HepG2 (cell line): ENCODE measurements around the gene RPL31. TPM values are rescaled to one million over a fixed set of nuclear protein-coding genes. Genes with fewer than 3 reads are reported as not detected.
A peak's percentile ranks its signal among the peaks of the same experiment; 100 is the strongest.

Source experiments
- BORCS8-MEF2B ChIP-seq: sonication (generic); formaldehyde crosslinking; IDR thresholded peaks from 2 replicates; pipeline ENCODE4 v1.8.0; 2022; ENCODE audit warnings: mild to moderate bottlenecking, missing genetic modification reagents
- CSRNP1 ChIP-seq: sonication (generic); formaldehyde crosslinking; IDR thresholded peaks from 2 replicates; pipeline ENCODE4 v1.8.1; 2023; ENCODE audit warnings: mild to moderate bottlenecking, missing genetic modification reagents
- HDAC2 ChIP-seq: sonication (generic); formaldehyde crosslinking; IDR thresholded peaks from 2 replicates; pipeline ENCODE4 v1.4.0; 2020; ENCODE audit warnings: missing genetic modification reagents
- HNF4G ChIP-seq, 2 experiments: sonication (generic) in 1 of 2; formaldehyde crosslinking in 1 of 2; IDR thresholded peaks; 2 replicates each; pipeline versions ENCODE4 v1.4.0 to v1.6.1; 2011 to 2020; ENCODE audit warnings: borderline replicate concordance in 2 of 2, low read depth in 2 of 2, mild to moderate bottlenecking in 2 of 2, low read length in 1 of 2, missing genetic modification reagents in 1 of 2, moderate library complexity in 1 of 2
- IKZF1 ChIP-seq: fragments of 450-650 bp; IDR thresholded peaks from 2 replicates; pipeline ENCODE4 v1.7.1; 2016
- RBM22 ChIP-seq: fragments of 200-400 bp; formaldehyde crosslinking; optimal IDR thresholded peaks from 2 replicates; pipeline ENCODE3; 2017; ENCODE audit warnings: mild to moderate bottlenecking, low read length, moderate library complexity
- RFXAP ChIP-seq: sonication (generic); formaldehyde crosslinking; IDR thresholded peaks from 2 replicates; pipeline ENCODE4 v1.4.0; 2020; ENCODE audit warnings: missing genetic modification reagents, borderline replicate concordance
- RXRA ChIP-seq: sonication (generic); formaldehyde crosslinking; IDR thresholded peaks from 2 replicates; pipeline ENCODE4 v1.5.1; 2020; ENCODE audit warnings: missing genetic modification reagents
- SP140L ChIP-seq: sonication (generic); formaldehyde crosslinking; IDR thresholded peaks from 2 replicates; pipeline ENCODE4 v1.4.0; 2020; ENCODE audit warnings: missing genetic modification reagents, borderline replicate concordance
- ZBTB2 ChIP-seq: sonication (generic); formaldehyde crosslinking; IDR thresholded peaks from 2 replicates; pipeline ENCODE4 v1.8.0; 2022; ENCODE audit warnings: low read depth, missing genetic modification reagents
- ZBTB20 ChIP-seq: sonication (generic); formaldehyde crosslinking; IDR thresholded peaks from 2 replicates; pipeline ENCODE4 v1.8.1; 2023; ENCODE audit warnings: missing genetic modification reagents, low read depth, mild to moderate bottlenecking, borderline replicate concordance
- ZC3H13 ChIP-seq: sonication (generic); formaldehyde crosslinking; IDR thresholded peaks from 2 replicates; pipeline ENCODE4 v1.8.1; 2023; ENCODE audit warnings: mild to moderate bottlenecking, missing genetic modification reagents, moderate library complexity
- ZNF230 ChIP-seq: sonication (generic); formaldehyde crosslinking; IDR thresholded peaks from 2 replicates; pipeline ENCODE4 v1.4.0; 2020; ENCODE audit warnings: mild to moderate bottlenecking, missing genetic modification reagents
- ZNF234 ChIP-seq: sonication (generic); formaldehyde crosslinking; conservative IDR thresholded peaks from 2 replicates; pipeline ENCODE4 v1.5.1; 2020; ENCODE audit warnings: mild to moderate bottlenecking, missing genetic modification reagents
- ZNF496 ChIP-seq: sonication (generic); formaldehyde crosslinking; IDR thresholded peaks from 2 replicates; pipeline ENCODE4 v1.8.1; 2023; ENCODE audit warnings: mild to moderate bottlenecking, moderate library complexity, missing genetic modification reagents; ENCODE audit not compliant: insufficient replicate concordance
- ZNF562 ChIP-seq: sonication (generic); formaldehyde crosslinking; IDR thresholded peaks from 2 replicates; pipeline ENCODE4 v1.8.0; 2022; ENCODE audit warnings: missing genetic modification reagents, borderline replicate concordance
- ZNF746 ChIP-seq: sonication (generic); formaldehyde crosslinking; IDR thresholded peaks from 2 replicates; pipeline ENCODE4 v1.8.0; 2022; ENCODE audit warnings: mild to moderate bottlenecking, missing genetic modification reagents
- polyA plus RNA-seq, 8 experiments: library from polyadenylated mRNA; depleted of rRNA in 3 of 8; stranded (reverse) in 7 of 8; unstranded in 1 of 8; fragments of >200 nt; fragmentation: Illumina TruSeq in 4 of 8; extraction: Trizol in 4 of 8; gene quantifications; 2 replicates each; pipeline versions ENCODE4 v1.2.1 to v1.2.3, GENCODE V29; 2011 to 2016; ENCODE audit warnings: low read depth in 4 of 8, missing spikeins in 1 of 8, mixed read lengths in 1 of 8; ENCODE audit not compliant: insufficient read depth in 1 of 8
- total RNA-seq, 5 experiments: library from RNA; depleted of rRNA; stranded (reverse); fragments of >200 nt; fragmentation: Illumina TruSeq; extraction: Trizol; gene quantifications; 2 replicates each; pipeline ENCODE4 v1.2.3, GENCODE V29; 2016; ENCODE audit warnings: low read depth in 1 of 5
- TF ChIP-seq, protein P1 (sequence below): sonication (generic); formaldehyde crosslinking; IDR thresholded peaks from 2 replicates; pipeline ENCODE4 v1.8.1; 2022; ENCODE audit warnings: mild to moderate bottlenecking, missing genetic modification reagents
- TF ChIP-seq, protein P2 (sequence below): sonication (generic); formaldehyde crosslinking; IDR thresholded peaks from 2 replicates; pipeline ENCODE4 v1.5.1; 2020; ENCODE audit warnings: missing genetic modification reagents, mild to moderate bottlenecking, borderline replicate concordance
- TF ChIP-seq, protein P3 (sequence below): sonication (generic); formaldehyde crosslinking; IDR thresholded peaks from 2 replicates; pipeline ENCODE4 v1.5.0; 2020; ENCODE audit warnings: mild to moderate bottlenecking, missing genetic modification reagents
- TF ChIP-seq, protein P4 (sequence below): IDR thresholded peaks from 2 replicates; pipeline ENCODE4 v1.6.1; 2016

The RPL31 gene
- total and polyA plus RNA-seq, 2 of the 13 experiments (the other 11 are each of a cell fraction or from before 2014, with no cell fraction given) = 3,331 to 3,582 TPM

- TF ChIP-seq SP140L (CRISPR knock-in tag) (no peak), IKZF1 (no peak), ZNF562 (no peak), HDAC2 (CRISPR knock-in tag) (peak; percentile 32; the same call in 1 of the 2 replicates), ZNF746 (CRISPR knock-in tag) (no peak), RFXAP (CRISPR knock-in tag) (no peak), ZNF234 (CRISPR knock-in tag) (no peak), RBM22 (peak; percentile 92), BORCS8-MEF2B (CRISPR knock-in tag) (no peak), ZNF496 (CRISPR knock-in tag) (no peak), ZC3H13 (peak; percentile 83), CSRNP1 (no peak), ZBTB20 (CRISPR knock-in tag) (no peak), ZNF230 (CRISPR knock-in tag) (no peak), RXRA (CRISPR knock-in tag) (no peak), ZBTB2 (peak; percentile 24; the same call in 1 of the 2 replicates), HNF4G (IDR thresholded peaks at IDR 0.05; ENCODE audit: borderline replicate concordance, low read depth, low read length) (no peak), HNF4G (CRISPR knock-in tag; IDR thresholded peaks at IDR 0.05; ENCODE audit: borderline replicate concordance, low read depth) (no peak)
- TF ChIP-seq, protein P1, sequence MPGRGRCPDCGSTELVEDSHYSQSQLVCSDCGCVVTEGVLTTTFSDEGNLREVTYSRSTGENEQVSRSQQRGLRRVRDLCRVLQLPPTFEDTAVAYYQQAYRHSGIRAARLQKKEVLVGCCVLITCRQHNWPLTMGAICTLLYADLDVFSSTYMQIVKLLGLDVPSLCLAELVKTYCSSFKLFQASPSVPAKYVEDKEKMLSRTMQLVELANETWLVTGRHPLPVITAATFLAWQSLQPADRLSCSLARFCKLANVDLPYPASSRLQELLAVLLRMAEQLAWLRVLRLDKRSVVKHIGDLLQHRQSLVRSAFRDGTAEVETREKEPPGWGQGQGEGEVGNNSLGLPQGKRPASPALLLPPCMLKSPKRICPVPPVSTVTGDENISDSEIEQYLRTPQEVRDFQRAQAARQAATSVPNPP (CRISPR knock-in tag) = 0 out of 2 replicates have a peak, but pooled peaks have one; percentile 49
- TF ChIP-seq, protein P2, sequence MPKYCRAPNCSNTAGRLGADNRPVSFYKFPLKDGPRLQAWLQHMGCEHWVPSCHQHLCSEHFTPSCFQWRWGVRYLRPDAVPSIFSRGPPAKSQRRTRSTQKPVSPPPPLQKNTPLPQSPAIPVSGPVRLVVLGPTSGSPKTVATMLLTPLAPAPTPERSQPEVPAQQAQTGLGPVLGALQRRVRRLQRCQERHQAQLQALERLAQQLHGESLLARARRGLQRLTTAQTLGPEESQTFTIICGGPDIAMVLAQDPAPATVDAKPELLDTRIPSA (CRISPR knock-in tag) = no peak
- TF ChIP-seq, protein P3, sequence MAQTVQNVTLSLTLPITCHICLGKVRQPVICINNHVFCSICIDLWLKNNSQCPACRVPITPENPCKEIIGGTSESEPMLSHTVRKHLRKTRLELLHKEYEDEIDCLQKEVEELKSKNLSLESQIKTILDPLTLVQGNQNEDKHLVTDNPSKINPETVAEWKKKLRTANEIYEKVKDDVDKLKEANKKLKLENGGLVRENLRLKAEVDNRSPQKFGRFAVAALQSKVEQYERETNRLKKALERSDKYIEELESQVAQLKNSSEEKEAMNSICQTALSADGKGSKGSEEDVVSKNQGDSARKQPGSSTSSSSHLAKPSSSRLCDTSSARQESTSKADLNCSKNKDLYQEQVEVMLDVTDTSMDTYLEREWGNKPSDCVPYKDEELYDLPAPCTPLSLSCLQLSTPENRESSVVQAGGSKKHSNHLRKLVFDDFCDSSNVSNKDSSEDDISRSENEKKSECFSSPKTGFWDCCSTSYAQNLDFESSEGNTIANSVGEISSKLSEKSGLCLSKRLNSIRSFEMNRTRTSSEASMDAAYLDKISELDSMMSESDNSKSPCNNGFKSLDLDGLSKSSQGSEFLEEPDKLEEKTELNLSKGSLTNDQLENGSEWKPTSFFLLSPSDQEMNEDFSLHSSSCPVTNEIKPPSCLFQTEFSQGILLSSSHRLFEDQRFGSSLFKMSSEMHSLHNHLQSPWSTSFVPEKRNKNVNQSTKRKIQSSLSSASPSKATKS (CRISPR knock-in tag) = no peak
- TF ChIP-seq, protein P4, sequence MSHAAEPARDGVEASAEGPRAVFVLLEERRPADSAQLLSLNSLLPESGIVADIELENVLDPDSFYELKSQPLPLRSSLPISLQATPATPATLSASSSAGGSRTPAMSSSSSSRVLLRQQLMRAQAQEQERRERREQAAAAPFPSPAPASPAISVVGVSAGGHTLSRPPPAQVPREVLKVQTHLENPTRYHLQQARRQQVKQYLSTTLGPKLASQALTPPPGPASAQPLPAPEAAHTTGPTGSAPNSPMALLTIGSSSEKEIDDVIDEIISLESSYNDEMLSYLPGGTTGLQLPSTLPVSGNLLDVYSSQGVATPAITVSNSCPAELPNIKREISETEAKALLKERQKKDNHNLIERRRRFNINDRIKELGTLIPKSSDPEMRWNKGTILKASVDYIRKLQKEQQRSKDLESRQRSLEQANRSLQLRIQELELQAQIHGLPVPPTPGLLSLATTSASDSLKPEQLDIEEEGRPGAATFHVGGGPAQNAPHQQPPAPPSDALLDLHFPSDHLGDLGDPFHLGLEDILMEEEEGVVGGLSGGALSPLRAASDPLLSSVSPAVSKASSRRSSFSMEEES (CRISPR knock-in tag) = no peak
Measured at GRCh38 chr2:101012706-101013181, 10.7 kb downstream of the RPL31 start (continued).
